HEK293 (cell line): ENCODE measurements around the gene STK24.

Experiments
- CTCF ChIA-PET: fragments of 350-600 bp; formaldehyde crosslinking; extraction: SDS; loops from one replicate; lab custom pipeline; 2021; ENCODE audit warnings: antibody characterized with exemption; lab: Yijun Ruan, JAX
- POLR2A ChIA-PET: fragments of 300-600 bp; formaldehyde crosslinking; extraction: SDS; loops from one replicate; lab custom pipeline; 2020; ENCODE audit warnings: antibody characterized with exemption, inconsistent platforms; lab: Yijun Ruan, JAX
- H3K27ac ChIP-seq: fragments of 200-500 bp; sonication (Bioruptor generic); 2 replicates; pipeline ENCODE4 v1.5.1; 2014; ENCODE audit warnings: low read depth, low read length, control low read depth, inconsistent platforms; ENCODE audit errors: extremely low read depth
- H3K36me3 ChIP-seq, 2 experiments: fragments of 200-500 bp in 1 of 2; sonication (Bioruptor generic) in 1 of 2; 1 replicate in 1 of 2; 2 replicates in 1 of 2; pipeline ENCODE4 v1.5.1; 2014 to 2017; ENCODE audit warnings: inconsistent platforms in 2 of 2, low read length in 2 of 2; ENCODE audit not compliant: control insufficient read depth in 2 of 2, insufficient read depth in 1 of 2
- H3K4me1 ChIP-seq: fragments of 200-500 bp; sonication (Bioruptor generic); 2 replicates; pipeline ENCODE4 v1.5.1; 2014; ENCODE audit warnings: mild to moderate bottlenecking, low read length, inconsistent platforms; ENCODE audit not compliant: control insufficient read depth, insufficient read depth
- H3K4me3 ChIP-seq: 2 replicates; pipeline ENCODE4 v1.5.1; 2011; ENCODE audit warnings: low read depth, mild to moderate bottlenecking, control low read depth, low read length, moderate library complexity
- H3K9me3 ChIP-seq: fragments of 200-500 bp; sonication (Bioruptor generic); 2 replicates; pipeline ENCODE4 v1.5.1; 2014; ENCODE audit warnings: low read depth, low read length, inconsistent platforms; ENCODE audit not compliant: control insufficient read depth, insufficient read depth
- GLI2 ChIP-seq: fragments of 450-650 bp; formaldehyde crosslinking; IDR thresholded peaks from 2 replicates; pipeline ENCODE4; 2017; ENCODE audit warnings: missing biosample characterization, missing genetic modification characterization, low read depth, borderline replicate concordance
- SCRT1 ChIP-seq: fragments of 450-650 bp; formaldehyde crosslinking; IDR thresholded peaks from 2 replicates; pipeline ENCODE4 v1.5.1; 2016; ENCODE audit warnings: missing biosample characterization, missing genetic modification characterization, borderline replicate concordance
- TSHZ1 ChIP-seq: fragments of 450-650 bp; formaldehyde crosslinking; IDR thresholded peaks from 2 replicates; pipeline ENCODE4 v1.5.1; 2016; ENCODE audit warnings: missing biosample characterization, missing genetic modification characterization, borderline replicate concordance
- ZBTB20 ChIP-seq: fragments of 450-650 bp; formaldehyde crosslinking; IDR thresholded peaks from 2 replicates; pipeline ENCODE4 v1.5.1; 2016; ENCODE audit warnings: missing biosample characterization, missing genetic modification characterization
- ZNF10 ChIP-seq: fragments of 450-650 bp; formaldehyde crosslinking; IDR thresholded peaks from 2 replicates; pipeline ENCODE4 v1.5.1; 2017; ENCODE audit warnings: missing biosample characterization, missing genetic modification characterization
- ZNF138 ChIP-seq: fragments of 450-650 bp; formaldehyde crosslinking; IDR thresholded peaks from 2 replicates; pipeline ENCODE4 v1.5.1; 2016; ENCODE audit warnings: missing biosample characterization, missing genetic modification characterization, borderline replicate concordance
- ZNF223 ChIP-seq: fragments of 450-650 bp; formaldehyde crosslinking; IDR thresholded peaks from 2 replicates; pipeline ENCODE4 v1.5.1; 2016; ENCODE audit warnings: missing biosample characterization, missing genetic modification characterization
- ZNF292 ChIP-seq: fragments of 450-650 bp; formaldehyde crosslinking; IDR thresholded peaks from 2 replicates; pipeline ENCODE4 v1.5.1; 2016; ENCODE audit warnings: low read depth, missing biosample characterization, missing genetic modification characterization, borderline replicate concordance
- ZNF341 ChIP-seq: fragments of 450-650 bp; formaldehyde crosslinking; IDR thresholded peaks from 2 replicates; pipeline ENCODE4; 2016; ENCODE audit warnings: low read depth, missing biosample characterization, missing genetic modification characterization
- ZNF391 ChIP-seq: fragments of 450-650 bp; formaldehyde crosslinking; IDR thresholded peaks from 2 replicates; pipeline ENCODE4 v1.5.1; 2016; ENCODE audit warnings: low read depth, missing biosample characterization, missing genetic modification characterization, borderline replicate concordance
- ZNF423 ChIP-seq: fragments of 450-650 bp; formaldehyde crosslinking; IDR thresholded peaks from 2 replicates; pipeline ENCODE4 v1.5.1; 2016; ENCODE audit warnings: missing biosample characterization, missing genetic modification characterization
- ZNF501 ChIP-seq: fragments of 450-650 bp; formaldehyde crosslinking; IDR thresholded peaks from 2 replicates; pipeline ENCODE4 v1.5.1; 2016; ENCODE audit warnings: missing biosample characterization, missing genetic modification characterization
- ZNF585B ChIP-seq: fragments of 450-650 bp; formaldehyde crosslinking; IDR thresholded peaks from 2 replicates; pipeline ENCODE4 v1.5.1; 2016; ENCODE audit warnings: missing biosample characterization, missing genetic modification characterization
- TF ChIP-seq, protein P1 (sequence below): fragments of 450-650 bp; formaldehyde crosslinking; IDR thresholded peaks from 2 replicates; pipeline ENCODE4 v1.5.1; 2016; ENCODE audit warnings: missing biosample characterization, missing genetic modification characterization
- TF ChIP-seq, protein P2 (sequence below): fragments of 450-650 bp; formaldehyde crosslinking; IDR thresholded peaks from 2 replicates; pipeline ENCODE4 v1.5.1; 2016; ENCODE audit warnings: missing biosample characterization, missing genetic modification characterization
- TF ChIP-seq, protein P3 (sequence below): fragments of 450-650 bp; formaldehyde crosslinking; IDR thresholded peaks from 2 replicates; pipeline ENCODE4 v1.5.1; 2016; ENCODE audit warnings: missing biosample characterization, missing genetic modification characterization
- TF ChIP-seq, protein P4 (sequence below): fragments of 450-650 bp; formaldehyde crosslinking; IDR thresholded peaks from 2 replicates; pipeline ENCODE4 v1.5.1; 2016; ENCODE audit warnings: missing biosample characterization, missing genetic modification characterization
- TF ChIP-seq, protein P5 (sequence below): fragments of 450-650 bp; formaldehyde crosslinking; IDR thresholded peaks from 2 replicates; pipeline ENCODE4 v1.5.1; 2017; ENCODE audit warnings: missing biosample characterization, missing genetic modification characterization

Gene STK24

DNA sequence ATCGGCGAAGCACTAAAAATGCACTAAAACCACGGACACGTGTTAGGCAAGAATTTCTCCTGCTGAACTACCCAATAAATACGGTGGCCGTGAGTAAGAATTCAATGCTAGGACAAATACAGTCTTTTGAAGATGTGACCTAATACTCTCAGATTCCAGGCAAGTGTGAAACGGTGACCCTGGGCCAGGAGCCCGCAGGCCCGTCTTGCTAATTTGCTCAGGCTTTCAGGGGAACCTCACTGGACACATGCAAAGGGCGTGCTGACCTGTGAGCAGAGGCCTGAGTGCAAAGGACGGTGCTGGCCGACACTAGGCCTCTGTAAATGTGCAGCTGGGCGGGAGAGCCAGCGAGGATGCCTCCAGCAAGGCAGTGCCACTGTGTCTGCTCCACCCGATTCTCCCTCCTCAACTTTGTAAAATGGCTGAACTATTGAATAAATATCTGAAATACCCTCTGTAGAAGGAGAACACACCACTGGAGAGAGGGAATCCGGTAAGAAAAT lies 70.1 kb downstream of the STK24 start:
- no peak overlapping the region for H3K4me3 ChIP-seq
- peaks cover 42% of the 10 kb centered on the region for H3K4me1 ChIP-seq
- TF ChIP-seq, protein P1, sequence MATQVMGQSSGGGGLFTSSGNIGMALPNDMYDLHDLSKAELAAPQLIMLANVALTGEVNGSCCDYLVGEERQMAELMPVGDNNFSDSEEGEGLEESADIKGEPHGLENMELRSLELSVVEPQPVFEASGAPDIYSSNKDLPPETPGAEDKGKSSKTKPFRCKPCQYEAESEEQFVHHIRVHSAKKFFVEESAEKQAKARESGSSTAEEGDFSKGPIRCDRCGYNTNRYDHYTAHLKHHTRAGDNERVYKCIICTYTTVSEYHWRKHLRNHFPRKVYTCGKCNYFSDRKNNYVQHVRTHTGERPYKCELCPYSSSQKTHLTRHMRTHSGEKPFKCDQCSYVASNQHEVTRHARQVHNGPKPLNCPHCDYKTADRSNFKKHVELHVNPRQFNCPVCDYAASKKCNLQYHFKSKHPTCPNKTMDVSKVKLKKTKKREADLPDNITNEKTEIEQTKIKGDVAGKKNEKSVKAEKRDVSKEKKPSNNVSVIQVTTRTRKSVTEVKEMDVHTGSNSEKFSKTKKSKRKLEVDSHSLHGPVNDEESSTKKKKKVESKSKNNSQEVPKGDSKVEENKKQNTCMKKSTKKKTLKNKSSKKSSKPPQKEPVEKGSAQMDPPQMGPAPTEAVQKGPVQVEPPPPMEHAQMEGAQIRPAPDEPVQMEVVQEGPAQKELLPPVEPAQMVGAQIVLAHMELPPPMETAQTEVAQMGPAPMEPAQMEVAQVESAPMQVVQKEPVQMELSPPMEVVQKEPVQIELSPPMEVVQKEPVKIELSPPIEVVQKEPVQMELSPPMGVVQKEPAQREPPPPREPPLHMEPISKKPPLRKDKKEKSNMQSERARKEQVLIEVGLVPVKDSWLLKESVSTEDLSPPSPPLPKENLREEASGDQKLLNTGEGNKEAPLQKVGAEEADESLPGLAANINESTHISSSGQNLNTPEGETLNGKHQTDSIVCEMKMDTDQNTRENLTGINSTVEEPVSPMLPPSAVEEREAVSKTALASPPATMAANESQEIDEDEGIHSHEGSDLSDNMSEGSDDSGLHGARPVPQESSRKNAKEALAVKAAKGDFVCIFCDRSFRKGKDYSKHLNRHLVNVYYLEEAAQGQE (tag by site-specific recombination) = no peak
- no peak for TF ChIP-seq TSHZ1 (tag by site-specific recombination)
- H3K27ac ChIP-seq = no peak overlapping the region; the same call in 1 of the 2 replicates
- peaks cover 0 to 6% of the 10 kb centered on the region in 2 experiments; a peak in 1 of 3 replicates for H3K36me3 ChIP-seq
- ChIA-PET POLR2A (interaction anchor here (1.1 to 1.7 kb wide), 3 partner anchors 23 to 71 kb away, joined by 3 to 9 read pairs (median 3); no protein-coding TSS in a partner anchor), CTCF (interaction anchor here (1.0 to 1.1 kb wide), 2 partner anchors 162 to 167 kb away, joined by 3 read pairs; no protein-coding TSS in a partner anchor)
- no peaks in the 10 kb centered on the region for H3K9me3 ChIP-seq

DNA sequence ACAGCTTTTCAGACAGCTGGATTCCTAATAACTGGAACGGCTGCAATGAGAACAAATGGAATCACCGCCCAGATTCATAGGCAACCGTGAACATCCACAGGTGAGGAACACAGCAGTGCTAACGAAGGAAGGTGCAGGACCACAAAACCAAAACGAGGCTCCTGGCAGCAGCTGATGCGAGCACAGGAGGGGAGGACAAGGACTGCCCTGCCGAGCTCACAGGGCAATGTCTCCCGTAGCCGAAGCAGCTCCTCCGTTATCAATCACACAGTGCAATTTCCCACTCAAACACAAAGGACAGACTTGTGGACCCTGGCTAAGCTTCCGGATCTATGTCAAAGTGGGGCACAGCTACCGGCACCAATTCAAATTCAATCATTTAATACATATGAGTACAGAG lies 70.6 kb downstream of the STK24 start:
- TF ChIP-seq ZNF585B (tag by site-specific recombination) = no peak
- TF ChIP-seq, protein P2, sequence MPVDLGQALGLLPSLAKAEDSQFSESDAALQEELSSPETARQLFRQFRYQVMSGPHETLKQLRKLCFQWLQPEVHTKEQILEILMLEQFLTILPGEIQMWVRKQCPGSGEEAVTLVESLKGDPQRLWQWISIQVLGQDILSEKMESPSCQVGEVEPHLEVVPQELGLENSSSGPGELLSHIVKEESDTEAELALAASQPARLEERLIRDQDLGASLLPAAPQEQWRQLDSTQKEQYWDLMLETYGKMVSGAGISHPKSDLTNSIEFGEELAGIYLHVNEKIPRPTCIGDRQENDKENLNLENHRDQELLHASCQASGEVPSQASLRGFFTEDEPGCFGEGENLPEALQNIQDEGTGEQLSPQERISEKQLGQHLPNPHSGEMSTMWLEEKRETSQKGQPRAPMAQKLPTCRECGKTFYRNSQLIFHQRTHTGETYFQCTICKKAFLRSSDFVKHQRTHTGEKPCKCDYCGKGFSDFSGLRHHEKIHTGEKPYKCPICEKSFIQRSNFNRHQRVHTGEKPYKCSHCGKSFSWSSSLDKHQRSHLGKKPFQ (tag by site-specific recombination) = no peak
- TF ChIP-seq ZNF10 = no peak
- TF ChIP-seq SCRT1 (tag by site-specific recombination) = no peak
- no peak for TF ChIP-seq ZBTB20 (tag by site-specific recombination)
- no peak for TF ChIP-seq ZNF138 (tag by site-specific recombination)
- TF ChIP-seq, protein P3, sequence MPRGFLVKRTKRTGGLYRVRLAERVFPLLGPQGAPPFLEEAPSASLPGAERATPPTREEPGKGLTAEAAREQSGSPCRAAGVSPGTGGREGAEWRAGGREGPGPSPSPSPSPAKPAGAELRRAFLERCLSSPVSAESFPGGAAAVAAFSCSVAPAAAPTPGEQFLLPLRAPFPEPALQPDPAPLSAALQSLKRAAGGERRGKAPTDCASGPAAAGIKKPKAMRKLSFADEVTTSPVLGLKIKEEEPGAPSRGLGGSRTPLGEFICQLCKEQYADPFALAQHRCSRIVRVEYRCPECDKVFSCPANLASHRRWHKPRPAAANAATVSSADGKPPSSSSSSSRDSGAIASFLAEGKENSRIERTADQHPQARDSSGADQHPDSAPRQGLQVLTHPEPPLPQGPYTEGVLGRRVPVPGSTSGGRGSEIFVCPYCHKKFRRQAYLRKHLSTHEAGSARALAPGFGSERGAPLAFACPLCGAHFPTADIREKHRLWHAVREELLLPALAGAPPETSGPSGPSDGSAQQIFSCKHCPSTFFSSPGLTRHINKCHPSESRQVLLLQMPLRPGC = no peak
- TF ChIP-seq ZNF223 (tag by site-specific recombination) = no peak
- TF ChIP-seq, protein P4, sequence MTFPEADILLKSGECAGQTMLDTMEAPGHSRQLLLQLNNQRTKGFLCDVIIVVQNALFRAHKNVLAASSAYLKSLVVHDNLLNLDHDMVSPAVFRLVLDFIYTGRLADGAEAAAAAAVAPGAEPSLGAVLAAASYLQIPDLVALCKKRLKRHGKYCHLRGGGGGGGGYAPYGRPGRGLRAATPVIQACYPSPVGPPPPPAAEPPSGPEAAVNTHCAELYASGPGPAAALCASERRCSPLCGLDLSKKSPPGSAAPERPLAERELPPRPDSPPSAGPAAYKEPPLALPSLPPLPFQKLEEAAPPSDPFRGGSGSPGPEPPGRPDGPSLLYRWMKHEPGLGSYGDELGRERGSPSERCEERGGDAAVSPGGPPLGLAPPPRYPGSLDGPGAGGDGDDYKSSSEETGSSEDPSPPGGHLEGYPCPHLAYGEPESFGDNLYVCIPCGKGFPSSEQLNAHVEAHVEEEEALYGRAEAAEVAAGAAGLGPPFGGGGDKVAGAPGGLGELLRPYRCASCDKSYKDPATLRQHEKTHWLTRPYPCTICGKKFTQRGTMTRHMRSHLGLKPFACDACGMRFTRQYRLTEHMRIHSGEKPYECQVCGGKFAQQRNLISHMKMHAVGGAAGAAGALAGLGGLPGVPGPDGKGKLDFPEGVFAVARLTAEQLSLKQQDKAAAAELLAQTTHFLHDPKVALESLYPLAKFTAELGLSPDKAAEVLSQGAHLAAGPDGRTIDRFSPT (tag by site-specific recombination) = no peak
- no peak for TF ChIP-seq ZNF292 (tag by site-specific recombination)
- TF ChIP-seq, protein P5, sequence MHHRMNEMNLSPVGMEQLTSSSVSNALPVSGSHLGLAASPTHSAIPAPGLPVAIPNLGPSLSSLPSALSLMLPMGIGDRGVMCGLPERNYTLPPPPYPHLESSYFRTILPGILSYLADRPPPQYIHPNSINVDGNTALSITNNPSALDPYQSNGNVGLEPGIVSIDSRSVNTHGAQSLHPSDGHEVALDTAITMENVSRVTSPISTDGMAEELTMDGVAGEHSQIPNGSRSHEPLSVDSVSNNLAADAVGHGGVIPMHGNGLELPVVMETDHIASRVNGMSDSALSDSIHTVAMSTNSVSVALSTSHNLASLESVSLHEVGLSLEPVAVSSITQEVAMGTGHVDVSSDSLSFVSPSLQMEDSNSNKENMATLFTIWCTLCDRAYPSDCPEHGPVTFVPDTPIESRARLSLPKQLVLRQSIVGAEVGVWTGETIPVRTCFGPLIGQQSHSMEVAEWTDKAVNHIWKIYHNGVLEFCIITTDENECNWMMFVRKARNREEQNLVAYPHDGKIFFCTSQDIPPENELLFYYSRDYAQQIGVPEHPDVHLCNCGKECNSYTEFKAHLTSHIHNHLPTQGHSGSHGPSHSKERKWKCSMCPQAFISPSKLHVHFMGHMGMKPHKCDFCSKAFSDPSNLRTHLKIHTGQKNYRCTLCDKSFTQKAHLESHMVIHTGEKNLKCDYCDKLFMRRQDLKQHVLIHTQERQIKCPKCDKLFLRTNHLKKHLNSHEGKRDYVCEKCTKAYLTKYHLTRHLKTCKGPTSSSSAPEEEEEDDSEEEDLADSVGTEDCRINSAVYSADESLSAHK (tag by site-specific recombination) = no peak
- no peak for TF ChIP-seq ZNF501 (tag by site-specific recombination)
- TF ChIP-seq GLI2 (tag by site-specific recombination) = no peak
- TF ChIP-seq ZNF341 (tag by site-specific recombination) = no peak
- TF ChIP-seq ZNF391 (tag by site-specific recombination) = no peak
- no peak for TF ChIP-seq ZNF423 (tag by site-specific recombination)
- TF ChIP-seq, all 188 proteins: peak for 0
- Histone ChIP-seq H3K36me3 (peaks cover 0 to 6% of the 10 kb centered on the region in 2 experiments; a peak in 1 of 3 replicates), H3K4me1 (peaks cover 42% of the 10 kb centered on the region), H3K27ac (no peak overlapping the region), H3K9me3 (no peaks in the 10 kb centered on the region), H3K4me3 (no peak overlapping the region)
- ChIA-PET POLR2A (interaction anchor here (1.7 kb wide), 1 partner anchor 22 kb away, joined by 9 read pairs; no protein-coding TSS in a partner anchor), CTCF (interaction anchor here (0.6 to 1.1 kb wide), 2 partner anchors 76 to 163 kb away, joined by 3 read pairs; no protein-coding TSS in a partner anchor)
